ENCODE results near the gene THBD. TPM values are rescaled to one million over a fixed set of nuclear protein-coding genes. Genes with fewer than 3 reads are reported as not detected.
A peak's percentile ranks its signal among the peaks of the same experiment; 100 is the strongest.

Gene THBD
- polyA plus RNA-seq, 1 donor, result 5.7 TPM

- DNase-seq, result peak in 1 of 2 donors; percentile 43
- H3K27me3 ChIP-seq (ENCODE audit: control insufficient read depth, insufficient read depth, low read length), result peaks cover 74% of the 10 kb centered on the region
- peaks cover 4% of the 10 kb centered on the region for H3K4me1 ChIP-seq (ENCODE audit: control insufficient read depth, insufficient read depth, low read length)
- no peaks in the 10 kb centered on the region for H3K9me3 ChIP-seq (ENCODE audit: control insufficient read depth, low read depth, low read length)
- H3K4me3 ChIP-seq (ENCODE audit: low read length), result peak overlapping the region; percentile 18
- no peaks in the 10 kb centered on the region for H3K36me3 ChIP-seq (ENCODE audit: control insufficient read depth, insufficient read depth, low read length)
- H3K27ac ChIP-seq (ENCODE audit: low read length), result no peak overlapping the region
- whole genome bisulfite sequencing (ENCODE audit: insufficient coverage, low lambda C conversion rate), result no CpG with 5 or more reads among the region's 92 CpGs
Observed at GRCh38 chr20:23048283-23049200, 930 bp downstream of the THBD start.

- Histone ChIP-seq H3K4me1 (ENCODE audit: control insufficient read depth, insufficient read depth, low read length) (peaks cover 4% of the 10 kb centered on the region), H3K9me3 (ENCODE audit: control insufficient read depth, low read depth, low read length) (no peaks in the 10 kb centered on the region), H3K27me3 (ENCODE audit: control insufficient read depth, insufficient read depth, low read length) (peaks cover 70% of the 10 kb centered on the region), H3K36me3 (ENCODE audit: control insufficient read depth, insufficient read depth, low read length) (no peaks in the 10 kb centered on the region), H3K4me3 (ENCODE audit: low read length) (peak overlapping the region; percentile 18), H3K27ac (ENCODE audit: low read length) (no peak overlapping the region)
- DNase-seq, result no peak
- WGBS (ENCODE audit: insufficient coverage, low lambda C conversion rate), result no CpG with 5 or more reads among the region's 47 CpGs
Observed at GRCh38 chr20:23047738-23048214, 1.7 kb downstream of the THBD start.

GRCh38 chr20:23047001-23047737 is 2.3 kb downstream of the THBD start:
- H3K27me3 ChIP-seq (ENCODE audit: control insufficient read depth, insufficient read depth, low read length), result peaks cover 66% of the 10 kb centered on the region
- no peaks in the 10 kb centered on the region for H3K36me3 ChIP-seq (ENCODE audit: control insufficient read depth, insufficient read depth, low read length)
- peak overlapping the region; percentile 18 for H3K4me3 ChIP-seq (ENCODE audit: low read length)
- DNase-seq, result no peak
- H3K27ac ChIP-seq (ENCODE audit: low read length), result no peak overlapping the region
- WGBS (ENCODE audit: insufficient coverage, low lambda C conversion rate), result 55% methylated on average over 5 of the region's 13 CpGs
- peaks cover 4% of the 10 kb centered on the region for H3K4me1 ChIP-seq (ENCODE audit: control insufficient read depth, insufficient read depth, low read length)
- H3K9me3 ChIP-seq (ENCODE audit: control insufficient read depth, low read depth, low read length), result no peaks in the 10 kb centered on the region

- H3K36me3 ChIP-seq (ENCODE audit: control insufficient read depth, insufficient read depth, low read length), result no peaks in the 10 kb centered on the region
- H3K27me3 ChIP-seq (ENCODE audit: control insufficient read depth, insufficient read depth, low read length), result peaks cover 61% of the 10 kb centered on the region
- no peak overlapping the region for H3K27ac ChIP-seq (ENCODE audit: low read length)
- H3K9me3 ChIP-seq (ENCODE audit: control insufficient read depth, low read depth, low read length), result no peaks in the 10 kb centered on the region
- H3K4me3 ChIP-seq (ENCODE audit: low read length), result no peak overlapping the region
- H3K4me1 ChIP-seq (ENCODE audit: control insufficient read depth, insufficient read depth, low read length), result peaks cover 4% of the 10 kb centered on the region
- no peak for DNase-seq
Observed at GRCh38 chr20:23046431-23046830, 3.0 kb downstream of the THBD start.

GRCh38 chr20:23043376-23043775 is 6.1 kb downstream of the THBD start:
- WGBS (ENCODE audit: insufficient coverage, low lambda C conversion rate), result 80% methylated on average over 1 of the region's 6 CpGs
- H3K36me3 ChIP-seq (ENCODE audit: control insufficient read depth, insufficient read depth, low read length), result no peaks in the 10 kb centered on the region
- H3K4me1 ChIP-seq (ENCODE audit: control insufficient read depth, insufficient read depth, low read length), result peaks cover 4% of the 10 kb centered on the region
- DNase-seq, result peak in 1 of 2 donors; percentile 53
- H3K9me3 ChIP-seq (ENCODE audit: control insufficient read depth, low read depth, low read length), result no peaks in the 10 kb centered on the region
- peaks cover 56% of the 10 kb centered on the region for H3K27me3 ChIP-seq (ENCODE audit: control insufficient read depth, insufficient read depth, low read length)
- no peak overlapping the region for H3K4me3 ChIP-seq (ENCODE audit: low read length)
- H3K27ac ChIP-seq (ENCODE audit: low read length), result no peak overlapping the region

GRCh38 chr20:23042270-23042669 is 7.2 kb downstream of the THBD start:
- WGBS (ENCODE audit: insufficient coverage, low lambda C conversion rate), result 100% methylated on average over 1 of the region's 3 CpGs

GRCh38 chr20:23039885-23040508 is 9.5 kb downstream of the THBD start:
- DNase-seq, result no peak
- no peaks in the 10 kb centered on the region for H3K36me3 ChIP-seq (ENCODE audit: control insufficient read depth, insufficient read depth, low read length)
- H3K9me3 ChIP-seq (ENCODE audit: control insufficient read depth, low read depth, low read length), result peaks cover 5% of the 10 kb centered on the region
- H3K27me3 ChIP-seq (ENCODE audit: control insufficient read depth, insufficient read depth, low read length), result peaks cover 52% of the 10 kb centered on the region
- H3K4me3 ChIP-seq (ENCODE audit: low read length), result no peak overlapping the region
- WGBS (ENCODE audit: insufficient coverage, low lambda C conversion rate), result no CpG with 5 or more reads among the region's 3 CpGs
- no peaks in the 10 kb centered on the region for H3K4me1 ChIP-seq (ENCODE audit: control insufficient read depth, insufficient read depth, low read length)
- H3K27ac ChIP-seq (ENCODE audit: low read length), result no peak overlapping the region

More at GRCh38 chr20:23042270-23042669, 7.2 kb downstream of the THBD start:
- Histone ChIP-seq H3K4me3 (ENCODE audit: low read length) (no peak overlapping the region), H3K9me3 (ENCODE audit: control insufficient read depth, low read depth, low read length) (no peaks in the 10 kb centered on the region), H3K27ac (ENCODE audit: low read length) (no peak overlapping the region), H3K4me1 (ENCODE audit: control insufficient read depth, insufficient read depth, low read length) (no peaks in the 10 kb centered on the region), H3K36me3 (ENCODE audit: control insufficient read depth, insufficient read depth, low read length) (no peaks in the 10 kb centered on the region), H3K27me3 (ENCODE audit: control insufficient read depth, insufficient read depth, low read length) (peaks cover 54% of the 10 kb centered on the region)
- DNase-seq, result no peak

GRCh38 chr20:23039136-23039875 is 10.2 kb downstream of the THBD start:
- Histone ChIP-seq H3K4me3 (ENCODE audit: low read length) (no peak overlapping the region), H3K4me1 (ENCODE audit: control insufficient read depth, insufficient read depth, low read length) (no peaks in the 10 kb centered on the region), H3K27me3 (ENCODE audit: control insufficient read depth, insufficient read depth, low read length) (peaks cover 58% of the 10 kb centered on the region), H3K27ac (ENCODE audit: low read length) (no peak overlapping the region), H3K9me3 (ENCODE audit: control insufficient read depth, low read depth, low read length) (peaks cover 5% of the 10 kb centered on the region), H3K36me3 (ENCODE audit: control insufficient read depth, insufficient read depth, low read length) (no peaks in the 10 kb centered on the region)
- no peak for DNase-seq
- no CpG with 5 or more reads among the region's 5 CpGs for WGBS (ENCODE audit: insufficient coverage, low lambda C conversion rate)

GRCh38 chr20:23037017-23037481 is 12.4 kb downstream of the THBD start:
- WGBS (ENCODE audit: insufficient coverage, low lambda C conversion rate), result no CpG with 5 or more reads among the region's 3 CpGs
- DNase-seq, result no peak
- Histone ChIP-seq H3K27me3 (ENCODE audit: control insufficient read depth, insufficient read depth, low read length) (peaks cover 58% of the 10 kb centered on the region), H3K27ac (ENCODE audit: low read length) (no peak overlapping the region), H3K4me3 (ENCODE audit: low read length) (no peak overlapping the region), H3K4me1 (ENCODE audit: control insufficient read depth, insufficient read depth, low read length) (no peaks in the 10 kb centered on the region), H3K36me3 (ENCODE audit: control insufficient read depth, insufficient read depth, low read length) (no peaks in the 10 kb centered on the region), H3K9me3 (ENCODE audit: control insufficient read depth, low read depth, low read length) (peaks cover 5% of the 10 kb centered on the region)
